ENCODE results near the gene ZDHHC3.
"Not testable (repeated sequence)": the region's sequence is repeated elsewhere in the genome, so short reads cannot be mapped to it uniquely, and the experiment has no call there.

Gene ZDHHC3

GRCh38 chr3:44995142-44995770 lies 19.3 kb upstream of the ZDHHC3 start:
- DNase-seq (ENCODE audit: low read depth) = no peak

GRCh38 chr3:44993471-44994205 lies 17.7 kb upstream of the ZDHHC3 start:
- no peak for DNase-seq (ENCODE audit: low read depth)

- DNase-seq (ENCODE audit: low read depth) = no peak
Measured at GRCh38 chr3:44992555-44993470, 16.8 kb upstream of the ZDHHC3 start.

GRCh38 chr3:44991326-44991725 lies 15.4 kb upstream of the ZDHHC3 start:
- DNase-seq (ENCODE audit: low read depth) = no peak

- no peak for DNase-seq (ENCODE audit: low read depth)
Measured at GRCh38 chr3:44989636-44990373, 13.8 kb upstream of the ZDHHC3 start.

GRCh38 chr3:44989141-44989540 lies 13.2 kb upstream of the ZDHHC3 start:
- DNase-seq (ENCODE audit: low read depth) = no peak

- no peak for DNase-seq (ENCODE audit: low read depth)
Measured at GRCh38 chr3:44988073-44988472, 12.1 kb upstream of the ZDHHC3 start.

GRCh38 chr3:44987332-44987731 lies 11.4 kb upstream of the ZDHHC3 start:
- no peak for DNase-seq (ENCODE audit: low read depth)

GRCh38 chr3:44986330-44986729 lies 10.4 kb upstream of the ZDHHC3 start:
- not testable (repeated sequence) for DNase-seq (ENCODE audit: low read depth)

GRCh38 chr3:44984335-44984734 lies 8.4 kb upstream of the ZDHHC3 start:
- no peak for DNase-seq (ENCODE audit: low read depth)

GRCh38 chr3:44983484-44983941 lies 7.5 kb upstream of the ZDHHC3 start:
- DNase-seq (ENCODE audit: low read depth) = no peak

- DNase-seq (ENCODE audit: low read depth) = no peak
Measured at GRCh38 chr3:44982817-44983216, 6.8 kb upstream of the ZDHHC3 start.

- DNase-seq (ENCODE audit: low read depth) = no peak
Measured at GRCh38 chr3:44981751-44982150, 5.8 kb upstream of the ZDHHC3 start.

- no peak for DNase-seq (ENCODE audit: low read depth)
Measured at GRCh38 chr3:44981220-44981619, 5.2 kb upstream of the ZDHHC3 start.

- DNase-seq (ENCODE audit: low read depth) = no peak
Measured at GRCh38 chr3:44974416-44974815, 1.6 kb downstream of the ZDHHC3 start.

GRCh38 chr3:44970926-44971490 lies 5.0 kb downstream of the ZDHHC3 start:
- DNase-seq (ENCODE audit: low read depth) = no peak

GRCh38 chr3:44969828-44970179 lies 6.2 kb downstream of the ZDHHC3 start:
- DNase-seq (ENCODE audit: low read depth) = no peak

GRCh38 chr3:44969154-44969827 lies 6.7 kb downstream of the ZDHHC3 start:
- no peak for DNase-seq (ENCODE audit: low read depth)

- DNase-seq (ENCODE audit: low read depth) = no peak
Measured at GRCh38 chr3:44968447-44968858, 7.5 kb downstream of the ZDHHC3 start.

- no peak for DNase-seq (ENCODE audit: low read depth)
Measured at GRCh38 chr3:44966795-44967278, 9.1 kb downstream of the ZDHHC3 start.

GRCh38 chr3:44965165-44965564 lies 10.8 kb downstream of the ZDHHC3 start:
- no peak for DNase-seq (ENCODE audit: low read depth)
